ENCODE measurements around the gene CTSC. TPM values are rescaled to one million over a fixed set of nuclear protein-coding genes. Genes with fewer than 3 reads are reported as not detected.

The CTSC gene
- total RNA-seq, 1 experiment from 2014 or later, result 103 TPM

GRCh38 chr11:88344869-88345268 lies 7.3 kb upstream of the CTSC start:
- intact Hi-C loops (cut with micrococcal nuclease), result no loop called here

GRCh38 chr11:88341522-88342251 lies 4.2 kb upstream of the CTSC start:
- ChIA-PET CTCF (interaction anchor here (0.6 to 1.0 kb wide), 4 partner anchors 14 to 160 kb away, joined by 3 to 5 read pairs (median 3); no protein-coding TSS in a partner anchor), POLR2A (interaction anchor here (0.7 kb wide), 2 partner anchors 69 to 236 kb away, joined by 3 read pairs; no protein-coding TSS in a partner anchor)
- no peaks in the 10 kb centered on the region for H3K27me3 Mint-ChIP-seq (ENCODE audit: insufficient read depth, unreplicated experiment)
- H3K27ac Mint-ChIP-seq (ENCODE audit: low read depth, unreplicated experiment), result no peak overlapping the region
- no peaks in the 10 kb centered on the region for H3K36me3 Mint-ChIP-seq (ENCODE audit: insufficient read depth, unreplicated experiment)
- BruUV-seq (replicated peaks), result no TSS peak
- H3K4me1 Mint-ChIP-seq (ENCODE audit: insufficient read depth, unreplicated experiment), result peaks cover 33% of the 10 kb centered on the region
- intact Hi-C loops (cut with micrococcal nuclease), result no loop called here
- H3K9me3 Mint-ChIP-seq (ENCODE audit: unreplicated experiment), result no peaks in the 10 kb centered on the region
- DNase-seq (ENCODE audit: unreplicated experiment), result no peak
- no peak for TF ChIP-seq CTCF (IDR thresholded peaks at IDR 0.05; ENCODE audit: unreplicated experiment)
- no peak overlapping the region for H3K4me3 Mint-ChIP-seq (ENCODE audit: unreplicated experiment)

More at GRCh38 chr11:88344869-88345268, 7.3 kb upstream of the CTSC start:
- Mint-ChIP-seq H3K4me1 (ENCODE audit: insufficient read depth, unreplicated experiment) (peaks cover 25% of the 10 kb centered on the region), H3K9me3 (ENCODE audit: unreplicated experiment) (no peaks in the 10 kb centered on the region), H3K4me3 (ENCODE audit: unreplicated experiment) (no peak overlapping the region), H3K36me3 (ENCODE audit: insufficient read depth, unreplicated experiment) (no peaks in the 10 kb centered on the region), H3K27me3 (ENCODE audit: insufficient read depth, unreplicated experiment) (no peaks in the 10 kb centered on the region), H3K27ac (ENCODE audit: low read depth, unreplicated experiment) (peak overlapping the region; percentile 51)
- no peak for TF ChIP-seq CTCF (IDR thresholded peaks at IDR 0.05; ENCODE audit: unreplicated experiment)
- no peak for DNase-seq (ENCODE audit: unreplicated experiment)
- POLR2A ChIA-PET, result interaction anchor here (1.0 to 2.9 kb wide), 8 partner anchors 8 to 193 kb away, joined by 3 to 29 read pairs (median 4); partner anchors contain the start of genes CTSC and RAB38
- CTCF ChIA-PET, result interaction anchor here (0.9 kb wide), 1 partner anchor 328 kb away, joined by 3 read pairs; no protein-coding TSS in a partner anchor
- no TSS peak for BruUV-seq (replicated peaks)

GRCh38 chr11:88340366-88340935 lies 2.9 kb upstream of the CTSC start:
- POLR2A ChIA-PET, result interaction anchor here (1.2 kb wide), 1 partner anchor 11 kb away, joined by 3 read pairs; no protein-coding TSS in a partner anchor
- H3K4me3 Mint-ChIP-seq (ENCODE audit: unreplicated experiment), result no peak overlapping the region
- no peaks in the 10 kb centered on the region for H3K27me3 Mint-ChIP-seq (ENCODE audit: insufficient read depth, unreplicated experiment)
- H3K27ac Mint-ChIP-seq (ENCODE audit: low read depth, unreplicated experiment), result peak overlapping the region; percentile 46
- H3K36me3 Mint-ChIP-seq (ENCODE audit: insufficient read depth, unreplicated experiment), result no peaks in the 10 kb centered on the region
- CTCF ChIA-PET, result interaction anchor here (0.8 kb wide), 1 partner anchor 13 kb away, joined by 3 read pairs; no protein-coding TSS in a partner anchor
- peaks cover 31% of the 10 kb centered on the region for H3K4me1 Mint-ChIP-seq (ENCODE audit: insufficient read depth, unreplicated experiment)
- DNase-seq (ENCODE audit: unreplicated experiment), result no peak
- TF ChIP-seq CTCF (IDR thresholded peaks at IDR 0.05; ENCODE audit: unreplicated experiment), result no peak
- intact Hi-C loops (cut with micrococcal nuclease), result no loop called here
- H3K9me3 Mint-ChIP-seq (ENCODE audit: unreplicated experiment), result no peaks in the 10 kb centered on the region
- no TSS peak for BruUV-seq (replicated peaks)

Measured in MCF 10A (cell line).